ENCODE measurements around the gene ADAM12.

Gene ADAM12

GRCh38 chr10:126214021-126214420 is 174.3 kb downstream of the ADAM12 start:
- Histone ChIP-seq H2AFZ (ENCODE audit: low read length, unreplicated experiment) (no peak overlapping the region), H3K4me1 (ENCODE audit: control insufficient read depth, insufficient read depth, low read length, unreplicated experiment) (peaks cover 34% of the 10 kb centered on the region), H3K27me3 (ENCODE audit: insufficient read depth, low read length) (no peaks in the 10 kb centered on the region), H3K36me3 (ENCODE audit: insufficient read depth, low read length) (no peaks in the 10 kb centered on the region), H3K79me2 (ENCODE audit: control insufficient read depth, insufficient read depth, low read length, unreplicated experiment) (peaks cover 13% of the 10 kb centered on the region), H3K27ac (ENCODE audit: low read depth, low read length) (no peak overlapping the region), H3K4me3 (ENCODE audit: low read depth, low read length) (no peak overlapping the region)

GRCh38 chr10:126212738-126213137 is 175.5 kb downstream of the ADAM12 start:
- H2AFZ ChIP-seq (ENCODE audit: low read length, unreplicated experiment) = no peak overlapping the region
- peaks cover 14% of the 10 kb centered on the region for H3K79me2 ChIP-seq (ENCODE audit: control insufficient read depth, insufficient read depth, low read length, unreplicated experiment)
- H3K4me3 ChIP-seq (ENCODE audit: low read depth, low read length) = no peak overlapping the region
- no peak overlapping the region for H3K27ac ChIP-seq (ENCODE audit: low read depth, low read length)
- H3K4me1 ChIP-seq (ENCODE audit: control insufficient read depth, insufficient read depth, low read length, unreplicated experiment) = peaks cover 46% of the 10 kb centered on the region
- H3K27me3 ChIP-seq (ENCODE audit: insufficient read depth, low read length) = no peaks in the 10 kb centered on the region
- H3K36me3 ChIP-seq (ENCODE audit: insufficient read depth, low read length) = no peaks in the 10 kb centered on the region

DNA sequence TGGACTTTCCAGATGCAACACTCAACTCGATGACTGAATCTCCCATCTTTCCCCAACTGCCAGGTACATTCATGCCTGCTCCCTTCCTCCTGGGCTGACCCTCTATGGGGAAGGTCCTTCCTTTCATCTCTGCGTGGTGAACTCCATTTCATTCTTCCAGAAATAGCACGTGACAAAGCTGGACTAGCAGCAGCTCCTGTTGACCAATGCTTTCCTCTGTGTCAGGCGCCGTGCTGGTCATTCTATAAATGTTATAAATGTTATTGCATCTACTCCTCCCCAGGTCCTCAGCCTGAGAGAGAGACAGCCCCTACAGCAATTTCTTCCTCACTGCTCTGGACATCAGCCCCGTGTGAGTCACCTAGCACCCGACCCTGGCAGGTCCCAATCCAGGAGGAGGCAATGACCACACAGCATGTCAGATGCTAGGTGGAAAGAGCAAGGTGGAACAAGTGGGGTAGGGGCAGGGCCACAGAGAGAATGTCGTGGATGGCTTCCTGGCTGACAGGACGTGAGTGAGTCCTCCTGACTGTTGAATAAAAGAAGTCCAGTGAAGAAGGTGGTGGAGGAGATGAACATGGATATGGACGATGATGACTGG is 178.1 kb downstream of the ADAM12 start:
- Histone ChIP-seq H3K36me3 (ENCODE audit: insufficient read depth, low read length) (no peaks in the 10 kb centered on the region), H3K4me3 (ENCODE audit: low read depth, low read length) (no peak overlapping the region), H2AFZ (ENCODE audit: low read length, unreplicated experiment) (no peak overlapping the region), H3K79me2 (ENCODE audit: control insufficient read depth, insufficient read depth, low read length, unreplicated experiment) (peaks cover 14% of the 10 kb centered on the region), H3K27me3 (ENCODE audit: insufficient read depth, low read length) (no peaks in the 10 kb centered on the region), H3K27ac (ENCODE audit: low read depth, low read length) (no peak overlapping the region), H3K4me1 (ENCODE audit: control insufficient read depth, insufficient read depth, low read length, unreplicated experiment) (peaks cover 25% of the 10 kb centered on the region)

GRCh38 chr10:126209451-126209850 is 178.8 kb downstream of the ADAM12 start:
- no peak overlapping the region for H2AFZ ChIP-seq (ENCODE audit: low read length, unreplicated experiment)
- no peak overlapping the region for H3K4me3 ChIP-seq (ENCODE audit: low read depth, low read length)
- H3K27ac ChIP-seq (ENCODE audit: low read depth, low read length) = peak overlapping the region; percentile 44
- H3K27me3 ChIP-seq (ENCODE audit: insufficient read depth, low read length) = no peaks in the 10 kb centered on the region
- H3K36me3 ChIP-seq (ENCODE audit: insufficient read depth, low read length) = no peaks in the 10 kb centered on the region
- peaks cover 25% of the 10 kb centered on the region for H3K4me1 ChIP-seq (ENCODE audit: control insufficient read depth, insufficient read depth, low read length, unreplicated experiment)
- H3K79me2 ChIP-seq (ENCODE audit: control insufficient read depth, insufficient read depth, low read length, unreplicated experiment) = peaks cover 9% of the 10 kb centered on the region

DNA sequence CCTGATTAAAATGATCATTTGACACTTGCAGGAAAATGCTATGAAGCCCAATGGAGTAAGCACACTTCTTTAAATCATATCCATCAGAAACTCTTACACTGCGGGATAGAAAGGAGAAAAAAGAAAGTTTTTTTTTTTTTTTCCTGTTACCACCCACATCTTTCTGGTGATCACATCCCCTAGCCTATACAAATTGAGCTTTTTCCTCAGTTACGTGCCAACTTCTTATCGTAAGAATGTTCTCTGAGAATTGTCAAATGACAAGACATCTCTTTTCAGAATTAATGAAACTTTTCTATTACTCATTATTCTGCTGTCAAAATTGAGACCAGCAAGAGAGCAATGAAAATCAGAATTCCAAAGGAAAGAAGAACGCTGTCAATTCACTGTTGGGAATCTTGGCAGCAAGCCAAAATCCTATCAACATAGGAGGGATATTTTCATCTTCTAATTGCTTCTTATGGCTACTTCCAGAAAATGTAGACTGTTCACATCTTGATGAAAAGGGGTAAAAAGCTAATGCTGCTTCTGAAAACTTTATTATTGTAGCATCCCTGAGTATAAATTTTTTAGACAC is 179.5 kb downstream of the ADAM12 start:
- Histone ChIP-seq H3K79me2 (ENCODE audit: control insufficient read depth, insufficient read depth, low read length, unreplicated experiment) (peaks cover 4% of the 10 kb centered on the region), H2AFZ (ENCODE audit: low read length, unreplicated experiment) (no peak overlapping the region), H3K27me3 (ENCODE audit: insufficient read depth, low read length) (no peaks in the 10 kb centered on the region), H3K4me1 (ENCODE audit: control insufficient read depth, insufficient read depth, low read length, unreplicated experiment) (peaks cover 25% of the 10 kb centered on the region), H3K36me3 (ENCODE audit: insufficient read depth, low read length) (no peaks in the 10 kb centered on the region), H3K27ac (ENCODE audit: low read depth, low read length) (peak overlapping the region; percentile 44), H3K4me3 (ENCODE audit: low read depth, low read length) (peak overlapping the region; percentile 36; the same call in 1 of the 2 replicates)

DNA sequence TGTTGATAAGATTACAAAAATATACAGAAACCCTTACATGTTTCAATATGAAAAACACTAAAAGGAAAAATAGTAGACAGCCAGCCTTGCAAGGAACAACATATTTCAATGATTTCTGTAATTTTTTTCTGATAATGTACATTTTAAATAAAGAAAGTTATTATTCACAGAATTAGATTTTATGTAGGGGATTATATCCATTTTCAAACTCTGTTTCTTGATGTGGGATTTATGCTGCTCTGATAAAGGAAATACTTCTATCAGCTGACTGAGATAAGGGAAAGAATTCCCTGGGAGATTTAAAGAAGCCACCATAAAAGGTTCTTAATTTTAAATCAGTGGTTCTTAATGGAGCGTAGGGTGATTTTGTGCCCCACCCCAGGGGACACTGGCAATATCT is 180.4 kb downstream of the ADAM12 start:
- Histone ChIP-seq H3K4me3 (ENCODE audit: low read depth, low read length) (no peak overlapping the region), H3K27ac (ENCODE audit: low read depth, low read length) (peak overlapping the region; percentile 16; the same call in 1 of the 2 replicates), H2AFZ (ENCODE audit: low read length, unreplicated experiment) (no peak overlapping the region), H3K4me1 (ENCODE audit: control insufficient read depth, insufficient read depth, low read length, unreplicated experiment) (peaks cover 25% of the 10 kb centered on the region), H3K27me3 (ENCODE audit: insufficient read depth, low read length) (no peaks in the 10 kb centered on the region), H3K36me3 (ENCODE audit: insufficient read depth, low read length) (no peaks in the 10 kb centered on the region), H3K79me2 (ENCODE audit: control insufficient read depth, insufficient read depth, low read length, unreplicated experiment) (peaks cover 4% of the 10 kb centered on the region)

DNA sequence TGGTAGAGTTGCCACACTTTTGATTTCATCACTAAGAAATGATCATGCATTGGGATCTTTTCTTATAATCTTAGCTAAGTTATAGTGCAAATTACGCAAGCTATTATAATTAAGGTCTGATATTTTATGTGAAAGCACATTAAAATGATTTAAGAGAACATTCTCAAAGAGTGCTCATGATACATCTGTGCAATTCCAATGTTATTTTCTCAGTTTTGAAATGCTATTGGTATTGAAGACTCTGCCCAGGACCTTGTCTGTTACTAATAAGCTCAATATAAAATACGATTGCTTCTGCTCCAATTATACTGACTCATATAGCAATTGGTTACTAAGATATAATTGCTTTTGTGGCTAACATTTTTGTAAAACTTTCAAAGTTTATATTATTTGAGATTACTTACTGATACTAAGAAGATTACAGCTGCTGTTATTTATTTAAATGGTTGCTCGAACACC is 180.9 kb downstream of the ADAM12 start:
- Histone ChIP-seq H3K4me1 (ENCODE audit: control insufficient read depth, insufficient read depth, low read length, unreplicated experiment) (peaks cover 25% of the 10 kb centered on the region), H3K4me3 (ENCODE audit: low read depth, low read length) (no peak overlapping the region), H3K79me2 (ENCODE audit: control insufficient read depth, insufficient read depth, low read length, unreplicated experiment) (peaks cover 4% of the 10 kb centered on the region), H3K27me3 (ENCODE audit: insufficient read depth, low read length) (no peaks in the 10 kb centered on the region), H3K27ac (ENCODE audit: low read depth, low read length) (peak overlapping the region; percentile 16; the same call in 1 of the 2 replicates), H2AFZ (ENCODE audit: low read length, unreplicated experiment) (no peak overlapping the region), H3K36me3 (ENCODE audit: insufficient read depth, low read length) (no peaks in the 10 kb centered on the region)

DNA sequence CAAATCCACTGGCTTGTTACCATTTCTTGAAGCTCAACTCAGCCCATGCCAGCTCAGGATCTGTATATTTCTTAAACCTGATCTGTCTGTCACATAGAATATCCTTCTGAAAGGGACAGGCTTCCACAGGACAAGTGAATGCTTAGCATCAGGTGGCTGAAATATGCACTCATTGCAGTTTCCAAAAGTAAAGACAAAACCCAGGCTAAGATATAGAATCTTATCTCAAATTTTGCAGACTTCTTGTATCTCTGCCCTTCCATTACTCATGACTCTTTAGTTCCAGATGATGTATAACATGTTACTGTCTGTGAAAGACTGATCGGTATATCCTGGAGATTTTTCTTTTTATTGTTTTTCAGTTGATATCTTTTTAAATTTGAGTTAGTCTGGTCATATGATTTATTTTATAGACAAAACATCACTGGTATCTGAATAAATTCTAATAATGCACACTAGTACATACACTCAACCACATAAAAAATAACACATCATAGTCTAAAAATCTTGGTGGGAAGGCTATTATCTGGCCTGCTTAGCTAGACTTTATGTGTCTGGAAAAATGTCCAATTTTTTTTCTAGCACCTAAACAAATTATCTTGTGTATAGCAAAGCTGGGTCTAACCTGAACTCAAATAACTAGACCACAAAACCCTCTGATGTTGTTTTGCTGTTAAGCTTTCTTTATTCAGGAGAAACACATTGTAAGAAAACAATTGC is 182.6 kb downstream of the ADAM12 start:
- Histone ChIP-seq H3K27ac (ENCODE audit: low read depth, low read length) (no peak overlapping the region), H3K79me2 (ENCODE audit: control insufficient read depth, insufficient read depth, low read length, unreplicated experiment) (peaks cover 4% of the 10 kb centered on the region), H2AFZ (ENCODE audit: low read length, unreplicated experiment) (no peak overlapping the region), H3K4me3 (ENCODE audit: low read depth, low read length) (no peak overlapping the region), H3K27me3 (ENCODE audit: insufficient read depth, low read length) (no peaks in the 10 kb centered on the region), H3K4me1 (ENCODE audit: control insufficient read depth, insufficient read depth, low read length, unreplicated experiment) (peaks cover 25% of the 10 kb centered on the region), H3K36me3 (ENCODE audit: insufficient read depth, low read length) (no peaks in the 10 kb centered on the region)

- no peaks in the 10 kb centered on the region for H3K36me3 ChIP-seq (ENCODE audit: insufficient read depth, low read length)
- no peak overlapping the region for H2AFZ ChIP-seq (ENCODE audit: low read length, unreplicated experiment)
- no peak overlapping the region for H3K27ac ChIP-seq (ENCODE audit: low read depth, low read length)
- H3K27me3 ChIP-seq (ENCODE audit: insufficient read depth, low read length) = no peaks in the 10 kb centered on the region
- peaks cover 4% of the 10 kb centered on the region for H3K79me2 ChIP-seq (ENCODE audit: control insufficient read depth, insufficient read depth, low read length, unreplicated experiment)
- no peak overlapping the region for H3K4me3 ChIP-seq (ENCODE audit: low read depth, low read length)
- H3K4me1 ChIP-seq (ENCODE audit: control insufficient read depth, insufficient read depth, low read length, unreplicated experiment) = peaks cover 26% of the 10 kb centered on the region
Observed at GRCh38 chr10:126204320-126204719, 184.0 kb downstream of the ADAM12 start.

DNA sequence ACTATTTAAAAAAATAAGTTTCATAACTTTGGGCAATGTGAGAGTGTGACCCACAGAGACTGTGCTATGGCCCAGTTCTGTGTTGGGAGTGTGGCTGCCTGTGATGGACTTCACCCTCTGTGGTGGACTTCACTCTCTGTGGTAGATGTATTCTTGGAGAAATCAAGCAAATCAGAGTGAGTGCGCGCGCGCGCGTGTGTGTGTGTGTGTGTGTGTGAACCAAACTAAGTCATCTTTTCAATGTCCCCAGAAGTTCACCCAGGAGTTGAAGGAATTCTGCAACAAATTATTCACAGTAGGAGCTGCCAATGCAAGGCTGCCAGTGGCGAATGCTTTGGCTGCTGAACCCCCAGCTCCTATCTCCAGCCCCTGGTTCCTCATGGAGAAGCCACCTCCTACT is 184.5 kb downstream of the ADAM12 start:
- Histone ChIP-seq H3K27ac (ENCODE audit: low read depth, low read length) (no peak overlapping the region), H3K79me2 (ENCODE audit: control insufficient read depth, insufficient read depth, low read length, unreplicated experiment) (no peaks in the 10 kb centered on the region), H3K36me3 (ENCODE audit: insufficient read depth, low read length) (no peaks in the 10 kb centered on the region), H3K4me3 (ENCODE audit: low read depth, low read length) (no peak overlapping the region), H2AFZ (ENCODE audit: low read length, unreplicated experiment) (no peak overlapping the region), H3K27me3 (ENCODE audit: insufficient read depth, low read length) (no peaks in the 10 kb centered on the region), H3K4me1 (ENCODE audit: control insufficient read depth, insufficient read depth, low read length, unreplicated experiment) (peaks cover 23% of the 10 kb centered on the region)

DNA sequence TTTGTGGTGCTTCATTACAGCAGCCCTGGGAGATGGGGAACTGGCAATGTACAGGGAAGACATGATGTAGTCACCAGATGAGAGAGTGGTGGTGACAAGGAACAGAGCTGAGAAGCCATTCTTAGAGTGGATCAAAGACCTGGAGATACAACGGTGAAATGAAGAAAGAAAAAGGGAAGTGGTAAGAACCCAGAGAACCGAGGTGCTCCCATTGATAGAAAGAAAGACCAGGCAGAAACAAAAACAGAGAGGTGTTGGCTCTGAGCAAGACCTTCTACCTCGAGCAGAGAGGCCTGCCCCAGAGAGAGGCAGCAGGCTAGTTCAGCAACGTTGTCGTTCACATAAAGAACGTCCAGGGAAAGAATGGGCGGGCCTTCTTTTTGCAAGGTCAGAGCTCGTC is 186.7 kb downstream of the ADAM12 start:
- Histone ChIP-seq H3K36me3 (ENCODE audit: insufficient read depth, low read length) (no peaks in the 10 kb centered on the region), H3K4me3 (ENCODE audit: low read depth, low read length) (no peak overlapping the region), H3K4me1 (ENCODE audit: control insufficient read depth, insufficient read depth, low read length, unreplicated experiment) (peaks cover 18% of the 10 kb centered on the region), H2AFZ (ENCODE audit: low read length, unreplicated experiment) (no peak overlapping the region), H3K79me2 (ENCODE audit: control insufficient read depth, insufficient read depth, low read length, unreplicated experiment) (peaks cover 2% of the 10 kb centered on the region), H3K27me3 (ENCODE audit: insufficient read depth, low read length) (no peaks in the 10 kb centered on the region), H3K27ac (ENCODE audit: low read depth, low read length) (no peak overlapping the region)
